LNCAP (cell line): Measurements from ENCODE around the gene CMYA5.

Experiments
- CTCF ChIP-seq: fragments of 450-650 bp; IDR thresholded peaks from 2 replicates; pipeline ENCODE4 v1.5.1; 2017; ENCODE audit warnings: mild to moderate bottlenecking

The CMYA5 gene

DNA sequence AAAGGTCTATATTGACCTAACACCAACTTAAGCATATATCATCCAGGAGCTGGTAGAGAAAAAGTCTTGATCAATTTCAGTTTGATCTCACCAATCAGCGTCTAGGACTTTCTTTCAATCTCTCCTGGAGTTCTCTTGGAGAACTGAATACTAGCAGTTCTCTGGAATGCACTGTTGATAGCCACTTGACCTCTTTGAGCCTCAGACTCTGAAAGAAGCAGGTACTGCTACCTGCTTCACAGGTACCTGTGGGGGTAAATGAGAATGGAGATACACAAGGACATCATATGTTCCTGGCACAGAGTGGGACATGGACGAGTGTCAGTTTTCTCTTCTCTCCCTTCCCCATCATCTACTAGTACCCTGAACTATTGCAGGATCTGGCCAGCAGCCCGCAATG, 16.0 kb downstream of the CMYA5 start:
- TF ChIP-seq CTCF, result no peak

GRCh38 chr5:79707535-79707934, 17.9 kb downstream of the CMYA5 start:
- TF ChIP-seq CTCF, result no peak

DNA sequence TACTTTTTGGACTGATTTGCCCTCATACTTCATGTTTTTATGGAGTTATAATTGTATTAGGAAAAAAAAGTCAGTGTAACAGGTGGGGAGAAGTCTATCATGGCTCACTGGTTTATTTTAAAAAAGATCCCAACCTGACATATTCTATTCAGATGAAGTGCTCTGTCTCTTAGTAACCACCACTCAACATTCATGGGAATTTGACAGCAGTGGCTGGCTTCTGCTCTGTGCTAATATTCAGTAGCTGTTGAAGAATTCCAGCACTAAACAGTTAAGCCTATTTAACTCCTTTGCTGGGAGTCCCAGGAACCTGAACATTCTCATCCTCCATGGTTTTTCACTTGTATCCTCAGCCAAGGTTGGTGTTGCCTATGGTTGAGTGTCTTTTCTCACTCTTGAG, 23.1 kb downstream of the CMYA5 start:
- TF ChIP-seq CTCF, result no peak

- TF ChIP-seq CTCF, result no peak
Measured at GRCh38 chr5:79713727-79714126, 24.1 kb downstream of the CMYA5 start.

- no peak for TF ChIP-seq CTCF
Measured at GRCh38 chr5:79716839-79717238, 27.2 kb downstream of the CMYA5 start.

DNA sequence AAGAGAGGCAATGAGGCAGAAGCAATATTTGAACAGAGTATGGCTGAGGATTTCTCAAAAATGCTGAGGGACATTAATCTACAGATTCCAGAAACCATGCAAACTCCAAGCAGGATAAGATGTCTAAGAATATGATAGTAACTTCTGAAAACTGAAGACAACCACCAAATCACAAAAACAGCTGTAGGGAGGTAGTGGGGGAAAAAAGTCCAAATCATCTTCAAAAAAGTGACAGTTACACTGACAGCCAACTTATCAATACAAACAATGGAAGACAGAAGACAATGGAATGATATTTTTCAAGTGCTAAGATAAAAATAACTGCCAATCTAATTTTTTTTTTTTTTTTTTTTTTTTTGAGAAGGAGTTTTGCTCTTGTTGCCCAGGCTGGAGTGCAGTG, 30.5 kb downstream of the CMYA5 start:
- TF ChIP-seq CTCF, result no peak

DNA sequence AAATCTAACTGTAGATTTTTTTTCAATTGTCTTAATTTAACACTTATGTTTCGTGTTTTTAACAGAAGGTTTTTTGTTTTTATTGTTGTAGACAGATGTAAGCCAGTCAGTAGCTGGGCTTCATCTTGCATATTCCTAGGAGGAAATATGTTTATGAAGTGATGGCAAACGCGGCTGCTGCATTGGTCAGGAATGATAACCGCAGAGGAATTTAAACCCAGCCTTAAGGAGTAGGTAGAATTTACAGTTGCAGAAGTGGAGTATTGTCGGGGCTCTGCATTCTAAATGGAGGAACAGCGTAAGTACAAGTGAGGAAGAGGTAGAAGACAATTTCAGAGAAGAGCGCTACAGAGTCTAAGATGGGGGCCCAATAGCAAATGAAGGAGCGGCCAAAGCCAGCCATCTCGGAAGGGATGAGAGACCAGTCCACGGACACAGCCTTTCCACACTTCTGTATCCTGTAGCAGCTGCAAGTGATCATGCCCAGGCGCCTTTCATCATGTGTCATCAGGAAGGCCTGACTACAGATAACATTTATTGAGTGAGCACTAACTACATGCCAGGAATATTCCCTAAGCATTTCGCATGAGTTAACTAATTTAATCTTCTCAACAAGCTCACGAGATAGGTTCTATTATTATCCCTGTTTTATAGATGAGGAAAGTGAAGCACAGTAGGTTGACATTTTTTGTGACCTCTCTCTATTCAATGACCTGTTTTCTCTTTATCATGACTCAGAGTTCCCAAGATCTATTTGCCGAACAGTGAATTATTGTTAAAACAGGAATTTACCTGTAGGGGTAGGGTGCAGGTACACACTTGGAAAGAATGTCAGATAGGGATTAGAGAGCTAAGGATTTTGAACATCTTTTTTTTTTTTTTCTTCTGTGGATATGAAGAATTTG, 38.1 kb downstream of the CMYA5 start:
- TF ChIP-seq CTCF, result no peak
